Measurements from ENCODE around the gene ZNF526.

The ZNF526 gene

GRCh38 chr19:42224940-42225717, 5.0 kb downstream of the ZNF526 start:
- no peak for DNase-seq (ENCODE audit: low read depth in 2 of 2)

DNA sequence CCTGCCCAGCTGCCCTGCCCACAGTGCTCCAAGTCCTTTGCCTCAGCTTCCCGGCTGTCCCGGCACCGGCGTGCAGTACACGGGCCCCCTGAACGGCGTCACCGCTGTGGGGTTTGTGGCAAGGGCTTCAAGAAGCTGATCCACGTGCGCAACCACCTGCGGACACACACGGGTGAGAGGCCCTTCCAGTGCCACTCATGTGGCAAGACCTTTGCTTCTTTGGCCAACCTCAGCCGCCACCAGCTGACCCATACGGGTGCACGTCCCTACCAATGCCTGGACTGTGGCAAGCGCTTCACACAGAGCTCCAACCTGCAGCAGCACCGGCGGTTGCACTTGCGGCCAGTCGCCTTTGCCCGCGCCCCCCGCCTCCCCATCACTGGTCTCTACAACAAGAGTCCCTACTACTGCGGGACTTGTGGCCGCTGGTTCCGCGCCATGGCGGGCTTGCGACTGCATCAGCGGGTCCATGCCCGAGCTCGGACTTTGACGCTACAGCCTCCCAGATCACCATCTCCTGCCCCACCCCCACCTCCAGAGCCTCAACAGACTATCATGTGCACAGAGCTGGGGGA, 5.7 kb downstream of the ZNF526 start:
- no peak for DNase-seq (ENCODE audit: low read depth in 2 of 2)

- DNase-seq (ENCODE audit: low read depth in 2 of 2), result no peak
These were observed 6.8 kb downstream of the ZNF526 start for GRCh38 chr19:42226886-42227285.

DNA sequence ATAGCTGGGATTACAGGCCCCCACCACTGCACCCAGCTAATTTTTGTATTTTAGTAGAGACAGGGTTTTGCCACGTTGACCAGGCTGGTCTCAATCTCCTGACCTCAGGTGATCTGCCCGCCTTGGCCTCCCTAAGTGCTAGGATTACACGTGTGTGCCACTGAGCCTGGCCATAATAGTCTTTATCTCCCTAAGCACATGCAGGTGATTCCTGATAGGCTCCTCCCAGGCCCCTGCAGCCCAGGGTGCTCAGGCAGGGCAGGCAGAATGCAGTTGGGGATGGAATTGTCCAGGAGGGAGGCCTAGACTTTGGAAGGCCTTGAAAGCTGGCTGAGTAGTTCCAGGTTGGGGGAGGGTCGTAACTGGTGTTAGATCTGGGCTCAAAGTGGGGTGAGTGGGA, 8.5 kb downstream of the ZNF526 start:
- no peak for DNase-seq (ENCODE audit: low read depth in 2 of 2)

DNA sequence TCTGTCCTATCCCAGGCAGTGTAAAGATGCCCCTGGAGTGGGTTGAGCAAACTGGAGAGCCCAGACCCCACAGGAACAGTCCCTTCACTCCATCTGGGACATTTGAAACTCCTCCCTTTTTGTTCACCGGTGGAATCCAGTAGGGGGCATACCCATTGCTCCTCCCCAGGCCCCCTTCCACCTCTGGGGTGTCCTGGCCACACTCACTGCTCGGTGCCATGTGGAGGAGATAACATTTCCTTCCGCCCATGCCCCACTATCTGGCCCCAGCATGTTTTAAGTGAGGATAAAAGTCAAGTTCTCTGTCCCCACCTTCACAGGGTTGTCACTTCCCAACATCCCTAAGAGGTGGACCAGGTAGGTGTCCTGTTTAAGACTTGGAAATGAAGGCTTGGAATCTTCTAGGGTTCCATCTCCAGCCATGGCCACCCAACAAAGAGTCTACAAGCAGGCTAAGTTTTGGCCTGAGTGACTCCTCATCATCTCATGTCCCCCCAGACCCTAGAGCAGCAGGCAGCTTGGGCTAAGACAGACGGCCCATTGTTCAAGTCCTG, 9.3 kb downstream of the ZNF526 start:
- DNase-seq (ENCODE audit: low read depth in 2 of 2), result no peak

DNA sequence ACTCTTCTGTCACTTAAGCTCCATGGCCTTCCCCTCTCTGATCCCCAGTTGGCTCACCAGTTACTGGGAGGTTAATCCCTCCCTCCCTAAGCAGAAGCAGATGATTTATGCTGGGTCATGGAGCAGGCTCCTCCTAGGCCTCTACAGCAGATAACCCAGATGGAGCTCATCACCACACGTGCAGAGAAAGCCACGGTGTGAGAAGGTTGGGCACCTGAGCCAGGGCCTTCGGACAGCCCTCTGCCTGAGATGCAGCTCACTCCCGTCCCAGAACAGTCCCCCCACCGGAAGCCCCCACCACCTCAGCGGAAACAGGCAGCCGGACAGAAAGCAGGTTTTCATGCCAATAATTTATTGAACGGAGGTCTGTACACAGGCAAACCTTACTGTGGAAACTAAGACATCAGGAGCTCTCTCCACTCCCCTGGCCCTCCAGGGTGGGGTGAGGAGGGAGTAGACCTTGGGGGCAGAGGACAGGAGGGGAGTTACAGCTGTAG, 9.8 kb downstream of the ZNF526 start:
- no peak for DNase-seq (ENCODE audit: low read depth in 2 of 2)

GRCh38 chr19:42230571-42230970, 10.5 kb downstream of the ZNF526 start:
- DNase-seq (ENCODE audit: low read depth in 2 of 2), result no peak

GRCh38 chr19:42232435-42232834, 12.3 kb downstream of the ZNF526 start:
- DNase-seq (ENCODE audit: low read depth in 2 of 2), result no peak

DNA sequence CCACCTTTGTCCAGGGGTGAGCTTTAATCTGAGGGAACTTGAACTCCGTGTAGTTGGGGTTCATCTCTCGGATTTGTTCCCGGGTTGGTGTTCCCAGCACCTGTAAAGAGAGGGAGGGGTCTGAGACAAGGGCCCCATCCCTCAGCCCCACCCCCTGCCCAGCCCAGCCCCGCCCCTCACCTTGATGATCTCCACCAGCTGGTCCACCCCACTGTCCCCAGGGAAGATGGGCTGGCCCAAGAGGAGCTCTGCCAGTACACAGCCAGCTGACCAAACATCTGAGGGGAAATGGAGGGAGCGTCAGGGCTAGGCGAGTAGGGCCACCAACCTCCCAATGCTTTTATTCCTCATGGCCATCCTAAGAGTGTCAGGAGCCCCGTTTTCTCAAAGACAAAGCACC, 13.0 kb downstream of the ZNF526 start:
- DNase-seq (ENCODE audit: low read depth in 2 of 2), result no peak

DNA sequence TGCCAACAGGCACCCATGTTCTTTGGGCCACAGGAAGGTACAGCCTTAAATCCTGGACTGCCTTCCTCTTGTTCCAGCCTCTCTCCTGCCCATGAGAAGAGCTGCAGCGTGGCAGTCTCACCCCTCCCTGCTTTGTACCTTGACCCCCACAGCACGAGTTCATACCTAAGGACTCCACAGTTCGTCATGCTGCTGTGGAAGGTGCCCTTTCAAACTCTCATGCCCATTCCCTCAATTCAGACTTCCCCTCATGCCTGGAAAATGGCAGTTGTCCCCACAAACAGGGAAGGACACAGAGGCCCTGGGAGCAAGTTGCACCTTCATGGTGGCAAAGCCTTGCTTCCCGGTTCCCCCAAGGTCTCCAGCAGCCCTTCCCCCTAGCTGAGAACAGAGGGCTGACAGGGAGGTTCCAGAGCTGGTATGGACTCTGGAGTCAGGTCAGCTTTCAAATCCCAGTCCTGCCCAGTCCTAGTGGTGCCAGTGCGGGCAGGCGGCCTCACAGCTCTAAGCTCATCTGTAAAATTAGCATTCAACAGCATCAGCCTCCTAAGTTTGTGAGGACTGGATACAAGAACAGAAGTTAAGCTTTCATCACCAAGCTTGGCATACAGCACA, 13.7 kb downstream of the ZNF526 start:
- no peak for DNase-seq (ENCODE audit: low read depth in 2 of 2)

DNA sequence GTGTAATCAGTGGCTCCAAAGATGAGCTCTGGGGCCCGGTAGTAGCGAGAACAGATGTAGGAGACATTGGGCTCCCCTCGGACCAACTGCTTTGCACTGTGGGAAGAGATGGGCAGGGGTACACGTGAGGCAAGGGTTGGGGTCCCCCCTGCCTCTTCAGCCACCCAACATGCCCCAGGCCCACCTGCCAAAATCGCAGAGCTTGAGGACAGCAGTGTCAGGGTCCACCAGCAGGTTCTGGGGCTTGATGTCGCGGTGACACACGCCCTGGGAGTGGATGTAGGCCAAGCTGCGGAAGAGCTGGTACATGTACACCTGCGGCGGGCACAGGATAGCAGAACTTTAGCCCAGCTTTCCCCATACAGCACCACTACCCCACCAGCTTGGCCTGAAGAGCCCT, 14.3 kb downstream of the ZNF526 start:
- no peak for DNase-seq (ENCODE audit: low read depth in 2 of 2)

- DNase-seq (ENCODE audit: low read depth in 2 of 2), result no peak
These were observed 15.1 kb downstream of the ZNF526 start for GRCh38 chr19:42235181-42235580.

- DNase-seq (ENCODE audit: low read depth in 2 of 2), result no peak
These were observed 19.6 kb downstream of the ZNF526 start for GRCh38 chr19:42239544-42240220.

DNA sequence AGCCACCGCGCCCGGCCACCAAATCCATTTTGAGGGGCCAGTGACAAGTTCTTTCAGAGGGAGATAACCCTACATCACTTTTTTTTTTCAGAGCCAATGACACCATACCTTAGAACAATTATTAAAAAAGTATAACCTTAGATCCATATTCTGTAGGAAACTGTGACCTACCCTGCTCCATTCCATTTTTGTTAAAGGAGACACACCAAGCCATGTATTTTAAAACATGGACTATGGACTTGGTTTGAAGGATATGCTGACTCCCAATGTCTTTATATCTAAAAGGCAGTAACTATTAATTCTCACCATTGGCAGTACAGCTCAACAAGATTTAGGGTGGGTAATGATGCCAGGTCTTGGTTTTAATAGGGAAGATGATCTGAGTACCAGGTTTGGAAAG, 21.2 kb downstream of the ZNF526 start:
- DNase-seq (ENCODE audit: low read depth in 2 of 2), result no peak

DNA sequence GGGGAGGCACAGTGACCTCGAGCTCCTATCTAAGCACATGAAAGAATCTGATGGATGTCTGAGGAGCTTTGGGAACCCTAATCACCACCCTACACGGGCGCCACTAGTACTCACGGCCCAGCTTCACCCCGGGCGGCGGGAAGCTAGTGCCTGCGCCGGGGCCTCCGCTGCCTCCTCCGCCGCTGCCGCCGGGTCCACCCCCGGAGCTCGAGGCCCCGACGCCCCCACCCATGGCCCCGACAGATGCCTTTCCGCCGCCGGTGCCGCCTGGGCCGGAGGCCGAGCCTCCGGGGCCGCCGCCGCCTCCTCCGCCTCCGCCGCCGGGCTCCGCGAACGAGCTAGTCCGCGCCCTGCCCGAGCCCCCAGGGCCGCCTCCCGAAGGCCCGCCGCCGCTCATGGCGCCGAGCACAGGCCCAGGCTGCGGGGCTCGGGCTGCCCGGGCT, 22.0 kb downstream of the ZNF526 start:
- no peak for DNase-seq (ENCODE audit: low read depth in 2 of 2)

DNA sequence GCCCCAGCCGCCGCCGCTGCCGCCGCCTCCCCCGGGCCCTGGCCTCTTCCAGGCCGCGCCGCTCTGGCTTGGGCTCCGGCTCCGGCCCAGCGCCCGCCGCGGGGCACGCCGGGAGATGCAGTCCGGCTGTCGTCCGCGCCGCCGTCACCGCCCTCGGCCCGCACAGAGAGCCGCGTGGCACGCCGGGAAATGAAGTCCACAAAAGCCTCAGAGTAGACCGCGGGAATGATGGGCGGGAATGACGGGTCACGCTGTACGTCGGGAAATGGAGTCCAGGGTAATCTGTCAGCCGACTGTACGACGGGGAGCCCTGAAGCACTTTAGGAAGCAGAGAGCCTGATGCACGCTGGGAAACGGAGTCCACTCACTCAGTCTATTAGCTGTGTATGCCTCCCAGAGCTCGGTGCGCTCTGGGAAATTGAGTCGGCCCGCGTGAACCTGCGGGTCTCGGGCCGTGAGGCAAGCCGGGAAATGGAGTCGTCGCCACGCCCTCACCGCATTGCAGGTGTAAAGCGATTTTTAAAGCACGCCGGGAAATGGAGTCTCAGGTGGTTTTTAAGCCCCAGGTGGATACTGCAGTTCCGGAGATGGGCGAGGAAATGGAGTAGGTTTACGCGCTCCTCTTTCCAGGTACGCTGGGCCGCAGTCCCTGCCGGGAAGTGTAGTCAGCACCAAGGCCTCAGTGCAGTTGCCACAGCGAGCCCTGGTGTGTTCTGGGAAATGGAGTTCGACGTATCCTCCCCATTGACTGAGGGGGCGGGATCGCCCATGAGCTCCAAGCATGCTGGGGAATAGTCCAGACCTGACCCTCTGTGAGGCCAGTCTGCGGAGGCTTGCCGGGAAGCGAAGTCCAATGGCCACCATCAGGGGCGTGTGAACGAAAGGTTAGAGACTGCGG, 22.6 kb downstream of the ZNF526 start, which contains the start of gene GSK3A:
TSS of gene GSK3A (minus strand) at position 91 of the 898 bp plus-strand sequence. CDS start 137 bp downstream, outside the sequence.
- DNase-seq (ENCODE audit: low read depth in 2 of 2), result peak; percentile 84 to 89

DNA sequence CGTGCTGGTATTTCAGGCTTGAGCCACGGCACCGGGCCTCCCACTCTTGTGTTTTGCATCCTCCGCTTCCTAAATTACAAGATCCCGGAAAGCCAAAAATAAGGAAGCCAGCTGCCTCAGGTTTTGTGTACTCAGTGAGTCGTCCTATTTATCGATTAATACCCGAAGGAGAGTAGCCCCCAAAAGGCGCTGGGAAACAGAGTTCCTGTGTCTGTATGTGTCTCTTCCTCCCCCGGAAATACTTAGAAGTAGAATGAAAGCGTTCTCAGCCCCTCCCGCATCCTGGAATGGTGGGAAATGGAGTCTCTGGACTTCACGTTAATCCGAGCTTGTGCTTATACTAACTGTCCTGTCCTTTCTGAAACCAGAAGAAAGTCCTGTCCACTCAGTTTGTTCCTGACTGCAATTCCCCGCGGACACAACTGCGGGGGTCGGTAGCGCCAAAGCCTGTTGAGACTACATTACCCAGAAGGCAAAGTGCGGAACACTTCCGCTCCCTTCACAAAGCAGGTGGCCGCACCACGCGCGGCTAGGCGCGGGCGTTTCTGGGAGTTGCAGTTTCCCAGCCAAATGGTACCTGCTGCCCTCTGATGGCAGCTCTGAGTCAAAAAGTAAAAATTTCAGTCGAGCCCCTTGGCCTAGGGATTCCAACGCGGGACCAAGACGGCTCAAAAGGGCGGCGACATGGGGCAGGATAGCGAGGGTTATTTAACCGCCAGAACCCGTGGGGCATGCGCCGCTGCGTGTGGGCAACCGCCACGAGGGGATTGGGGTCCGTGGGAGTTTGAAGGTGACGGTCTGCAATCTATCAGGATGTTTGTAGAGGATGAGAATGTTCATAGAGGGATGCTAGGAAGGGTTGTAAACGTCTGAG, 24.5 kb downstream of the ZNF526 start:
- DNase-seq (ENCODE audit: low read depth in 2 of 2), result peak; percentile 69 to 77

GRCh38 chr19:42245231-42245630, 25.1 kb downstream of the ZNF526 start:
- DNase-seq (ENCODE audit: low read depth in 2 of 2), result no peak

GRCh38 chr19:42246143-42246921, 26.2 kb downstream of the ZNF526 start:
- DNase-seq (ENCODE audit: low read depth in 2 of 2), result no peak
